H9 (cell line): ENCODE measurements around the gene DNAI2. TPM values are rescaled to one million over a fixed set of nuclear protein-coding genes. Genes with fewer than 3 reads are reported as not detected.

Experiments
- DNase-seq: peaks from one replicate; pipeline ENCODE4 v3.0.0-alpha.2; 2017
- H2AFZ ChIP-seq: one replicate; pipeline ENCODE4 v1.6.1; 2013; ENCODE audit warnings: mild to moderate bottlenecking, low read length, control low read depth, moderate library complexity
- H2AK5ac ChIP-seq: 2 replicates; pipeline ENCODE4 v1.6.1; 2013; ENCODE audit warnings: low read length, control low read depth, mixed read lengths; ENCODE audit not compliant: insufficient read length
- H2BK120ac ChIP-seq: one replicate; pipeline ENCODE4 v1.6.1; 2013; ENCODE audit warnings: low read depth, mild to moderate bottlenecking, low read length, control low read depth, inconsistent platforms; ENCODE audit not compliant: poor library complexity, severe bottlenecking
- H2BK12ac ChIP-seq: 2 replicates; pipeline ENCODE4 v1.6.1; 2013; ENCODE audit warnings: low read length, control low read depth, mixed read lengths, low read depth; ENCODE audit not compliant: insufficient read length
- H2BK15ac ChIP-seq: 2 replicates; pipeline ENCODE4 v1.6.1; 2013; ENCODE audit warnings: low read depth, low read length, control low read depth
- H2BK20ac ChIP-seq: one replicate; pipeline ENCODE4 v1.6.1; 2013; ENCODE audit warnings: low read depth, mild to moderate bottlenecking, low read length, control low read depth, inconsistent platforms; ENCODE audit not compliant: poor library complexity, severe bottlenecking
- H2BK5ac ChIP-seq: 2 replicates; pipeline ENCODE4 v1.6.1; 2013; ENCODE audit warnings: low read length, control low read depth, mixed read lengths; ENCODE audit not compliant: insufficient read length
- H3K14ac ChIP-seq: 2 replicates; pipeline ENCODE4 v1.6.1; 2013; ENCODE audit warnings: low read length, control low read depth; ENCODE audit not compliant: insufficient read depth
- H3K18ac ChIP-seq: 2 replicates; pipeline ENCODE4 v1.6.1; 2013; ENCODE audit warnings: low read depth, mild to moderate bottlenecking, mixed read lengths, low read length, control low read depth; ENCODE audit not compliant: insufficient read length
- H3K23ac ChIP-seq: 2 replicates; pipeline ENCODE4 v1.6.1; 2013; ENCODE audit warnings: low read length, control low read depth, mixed read lengths, low read depth; ENCODE audit not compliant: insufficient read length
- H3K23me2 ChIP-seq: 2 replicates; pipeline ENCODE4 v1.6.1; 2013; ENCODE audit warnings: low read depth, mild to moderate bottlenecking, mixed read lengths, low read length, control low read depth; ENCODE audit not compliant: insufficient read length, poor library complexity, severe bottlenecking
- H3K27ac ChIP-seq: 2 replicates; pipeline ENCODE4 v1.5.1; 2013; ENCODE audit warnings: low read length, control low read depth, mixed read lengths, low read depth; ENCODE audit not compliant: insufficient read length
- H3K27me3 ChIP-seq: 2 replicates; pipeline ENCODE4 v1.6.1; 2013; ENCODE audit warnings: low read length, control low read depth, inconsistent platforms; ENCODE audit not compliant: insufficient read depth
- H3K4ac ChIP-seq: 2 replicates; pipeline ENCODE4 v1.6.1; 2013; ENCODE audit warnings: low read depth, mild to moderate bottlenecking, control low read depth, inconsistent platforms, low read length, moderate library complexity
- H3K4me1 ChIP-seq: 2 replicates; pipeline ENCODE4 v1.6.1; 2013; ENCODE audit warnings: low read length, control low read depth, inconsistent platforms; ENCODE audit not compliant: insufficient read depth
- H3K4me2 ChIP-seq: 2 replicates; pipeline ENCODE4 v1.6.1; 2013; ENCODE audit warnings: low read length, control low read depth, mixed read lengths; ENCODE audit not compliant: insufficient read length, insufficient read depth
- H3K56ac ChIP-seq: 2 replicates; pipeline ENCODE4 v1.6.1; 2013; ENCODE audit warnings: low read depth, mild to moderate bottlenecking, mixed read lengths, low read length, control low read depth; ENCODE audit not compliant: insufficient read length
- H3K79me1 ChIP-seq: 2 replicates; pipeline ENCODE4 v1.6.1; 2013; ENCODE audit warnings: low read depth, mild to moderate bottlenecking, moderate library complexity, low read length, control low read depth, inconsistent platforms; ENCODE audit not compliant: insufficient read depth, poor library complexity, severe bottlenecking
- H3K79me2 ChIP-seq: 2 replicates; pipeline ENCODE4 v1.6.1; 2013; ENCODE audit warnings: low read length, control low read depth, inconsistent platforms; ENCODE audit not compliant: insufficient read depth
- H3K9ac ChIP-seq: 2 replicates; pipeline ENCODE4 v1.6.1; 2013; ENCODE audit warnings: low read length, control low read depth, mixed read lengths; ENCODE audit not compliant: insufficient read length; ENCODE audit errors: extremely low read depth
- H3K9me3 ChIP-seq: one replicate; pipeline ENCODE4 v1.6.1; 2013; ENCODE audit warnings: low read depth, low read length, inconsistent platforms; ENCODE audit not compliant: control insufficient read depth
- H3T11ph ChIP-seq: one replicate; pipeline ENCODE4 v1.6.1; 2013; ENCODE audit warnings: mild to moderate bottlenecking, low read length, control low read depth, inconsistent platforms
- H4K20me1 ChIP-seq: one replicate; pipeline ENCODE4 v1.6.1; 2013; ENCODE audit not compliant: control insufficient read depth, insufficient read length, insufficient read depth
- H4K5ac ChIP-seq: 2 replicates; pipeline ENCODE4 v1.6.1; 2013; ENCODE audit warnings: low read depth, mild to moderate bottlenecking, mixed read lengths, low read length, control low read depth; ENCODE audit not compliant: insufficient read length
- H4K8ac ChIP-seq: replicated peaks from 2 replicates; pipeline ENCODE4 v1.6.1; 2013; ENCODE audit warnings: low read length, control low read depth, mixed read lengths, low read depth; ENCODE audit not compliant: insufficient read length
- H4K91ac ChIP-seq: 2 replicates; pipeline ENCODE4 v1.6.1; 2013; ENCODE audit warnings: low read depth, mild to moderate bottlenecking, moderate library complexity, mixed read lengths, low read length, control low read depth; ENCODE audit not compliant: insufficient read length
- H3K27ac Mint-ChIP-seq, 3 experiments: 2 replicates in 2 of 3; 3 replicates in 1 of 3; pipeline ENCODE4 v1.8.0; 2020 to 2021; ENCODE audit warnings: mixed read lengths in 3 of 3, mild to moderate bottlenecking in 1 of 3, moderate library complexity in 1 of 3
- H3K27me3 Mint-ChIP-seq: 2 replicates; pipeline ENCODE4 v1.8.0; 2021; ENCODE audit warnings: low read depth, mild to moderate bottlenecking, moderate library complexity, mixed read lengths
- H3K36me3 Mint-ChIP-seq, 3 experiments: 2 replicates in 2 of 3; 3 replicates in 1 of 3; pipeline ENCODE4 v1.8.0; 2020 to 2021; ENCODE audit warnings: low read depth in 3 of 3, mixed read lengths in 3 of 3; ENCODE audit not compliant: insufficient read depth in 1 of 3
- H3K4me1 Mint-ChIP-seq, 2 experiments: 2 replicates each; pipeline ENCODE4 v1.8.0; 2020; ENCODE audit warnings: mixed read lengths in 2 of 2
- H3K4me3 Mint-ChIP-seq, 2 experiments: 2 replicates in 1 of 2; 3 replicates in 1 of 2; pipeline ENCODE4 v1.8.0; 2020 to 2021; ENCODE audit warnings: mild to moderate bottlenecking in 2 of 2, mixed read lengths in 2 of 2, moderate library complexity in 1 of 2
- H3K9me3 Mint-ChIP-seq, 2 experiments: 2 replicates in 1 of 2; 3 replicates in 1 of 2; pipeline ENCODE4 v1.8.0; 2020; ENCODE audit warnings: mild to moderate bottlenecking in 2 of 2, mixed read lengths in 2 of 2, moderate library complexity in 1 of 2
- WGBS: extraction: QIAGEN DNeasy Blood & Tissue Kit; methylation state at CpG from one replicate; pipeline ENCODE4 v1.1.7; 2013; ENCODE audit warnings: missing lambda C conversion rate, low lambda C conversion rate, mixed read lengths; ENCODE audit not compliant: insufficient read length; ENCODE audit errors: extremely low coverage; 5-methylcytosine and 5-hydroxymethylcytosine counted together
- total RNA-seq: library from RNA; stranded (reverse); gene quantifications from 2 replicates; pipeline ENCODE4 v1.2.1, GENCODE V29; 2021
- TF ChIP-seq, protein P1 (sequence below): fragments of 200-600 bp; sonication (generic); conservative IDR thresholded peaks from 3 replicates; pipeline ENCODE4 v1.8.0; 2021; ENCODE audit warnings: antibody characterized with exemption, mild to moderate bottlenecking

DNAI2 gene
- total RNA-seq, 1 experiment from 2014 or later: not detected

DNA sequence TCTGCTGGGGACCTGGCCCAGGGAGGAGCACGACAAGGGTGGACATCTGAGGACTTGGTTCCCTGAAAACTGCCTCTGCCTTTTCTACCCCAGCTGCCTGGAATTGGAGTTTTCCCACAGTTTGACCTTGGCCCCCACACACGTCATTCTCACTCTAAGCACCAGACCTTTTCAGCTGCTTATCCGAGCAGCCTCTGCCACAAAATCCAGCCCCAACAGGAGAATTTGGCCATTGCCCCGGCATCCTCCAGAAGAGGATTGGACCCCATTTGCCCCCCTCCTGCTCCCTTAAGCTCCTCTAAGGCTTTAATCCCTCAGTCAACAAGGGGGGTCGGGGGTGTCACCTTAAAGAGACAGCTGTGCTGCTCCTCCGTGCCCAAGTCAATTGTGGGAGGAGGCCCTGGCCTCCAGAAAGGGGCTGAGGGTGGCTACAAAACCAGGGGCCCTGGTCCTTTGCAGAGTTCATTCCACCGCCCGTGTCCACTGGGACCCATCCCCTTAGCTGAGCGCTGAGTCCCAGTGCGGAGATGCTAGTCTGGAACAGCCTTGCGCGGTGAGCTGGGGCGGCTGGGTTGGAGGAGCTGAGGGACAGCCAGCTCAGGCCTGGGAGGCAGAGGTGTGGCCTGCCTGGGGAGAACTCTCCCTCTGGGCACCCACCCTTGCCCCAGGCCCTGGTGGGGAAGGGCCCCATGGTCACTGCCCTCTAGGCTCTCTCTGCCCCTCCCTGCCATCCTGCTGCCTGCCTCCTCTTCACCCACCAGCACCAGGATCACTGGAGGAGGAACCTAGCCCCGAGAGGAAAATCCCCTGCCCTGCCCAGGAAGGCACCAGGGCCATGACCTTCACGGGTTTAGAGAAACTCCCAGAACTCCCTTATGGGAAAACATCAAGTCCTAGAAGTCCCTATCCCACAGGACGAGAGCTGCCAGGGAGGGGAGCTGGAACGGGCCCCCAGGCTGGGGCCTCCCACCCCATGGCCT, 41.8 kb upstream of the DNAI2 start:
- H2BK12ac ChIP-seq: no peak overlapping the region
- H3K79me2 ChIP-seq: no peaks in the 10 kb centered on the region
- peaks cover 6 to 36% of the 10 kb centered on the region in 2 experiments for H3K4me1 Mint-ChIP-seq
- H3K4me2 ChIP-seq: no peak overlapping the region
- H3K23ac ChIP-seq: no peak overlapping the region
- peak overlapping the region; percentile 5 for H2AK5ac ChIP-seq
- no peak for DNase-seq
- no peak overlapping the region for H3K4me3 Mint-ChIP-seq
- TF ChIP-seq, protein P1, sequence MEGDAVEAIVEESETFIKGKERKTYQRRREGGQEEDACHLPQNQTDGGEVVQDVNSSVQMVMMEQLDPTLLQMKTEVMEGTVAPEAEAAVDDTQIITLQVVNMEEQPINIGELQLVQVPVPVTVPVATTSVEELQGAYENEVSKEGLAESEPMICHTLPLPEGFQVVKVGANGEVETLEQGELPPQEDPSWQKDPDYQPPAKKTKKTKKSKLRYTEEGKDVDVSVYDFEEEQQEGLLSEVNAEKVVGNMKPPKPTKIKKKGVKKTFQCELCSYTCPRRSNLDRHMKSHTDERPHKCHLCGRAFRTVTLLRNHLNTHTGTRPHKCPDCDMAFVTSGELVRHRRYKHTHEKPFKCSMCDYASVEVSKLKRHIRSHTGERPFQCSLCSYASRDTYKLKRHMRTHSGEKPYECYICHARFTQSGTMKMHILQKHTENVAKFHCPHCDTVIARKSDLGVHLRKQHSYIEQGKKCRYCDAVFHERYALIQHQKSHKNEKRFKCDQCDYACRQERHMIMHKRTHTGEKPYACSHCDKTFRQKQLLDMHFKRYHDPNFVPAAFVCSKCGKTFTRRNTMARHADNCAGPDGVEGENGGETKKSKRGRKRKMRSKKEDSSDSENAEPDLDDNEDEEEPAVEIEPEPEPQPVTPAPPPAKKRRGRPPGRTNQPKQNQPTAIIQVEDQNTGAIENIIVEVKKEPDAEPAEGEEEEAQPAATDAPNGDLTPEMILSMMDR: no peak
- no peaks in the 10 kb centered on the region for H3K36me3 Mint-ChIP-seq
- no peaks in the 10 kb centered on the region for H3K23me2 ChIP-seq
- H4K20me1 ChIP-seq: no peaks in the 10 kb centered on the region
- peak overlapping the region in 1 of 3 experiments; percentile 87; a peak in 2 of 7 replicates for H3K27ac Mint-ChIP-seq
- no peak overlapping the region for H4K91ac ChIP-seq
- H2BK20ac ChIP-seq: no peak overlapping the region
- no peak overlapping the region for H3T11ph ChIP-seq
- H3K9me3 Mint-ChIP-seq: no peaks in the 10 kb centered on the region
- no CpG with 5 or more reads among the region's 17 CpGs for WGBS
- no peak overlapping the region; the same call in 1 of the 2 replicates for H3K4ac ChIP-seq
- H3K4me1 ChIP-seq: no peaks in the 10 kb centered on the region
- no peak overlapping the region for H3K56ac ChIP-seq
- no peak overlapping the region for H2BK5ac ChIP-seq
- no peak overlapping the region for H3K27ac ChIP-seq
- no peak overlapping the region for H3K18ac ChIP-seq
- no peaks in the 10 kb centered on the region for H3K9me3 ChIP-seq
- H3K27me3 ChIP-seq: no peaks in the 10 kb centered on the region
- H2BK15ac ChIP-seq: no peak overlapping the region
- H3K14ac ChIP-seq: peak overlapping the region; percentile 60; the same call in 1 of the 2 replicates
- H2BK120ac ChIP-seq: no peak overlapping the region
- H4K8ac ChIP-seq: no peak overlapping the region
- H2AFZ ChIP-seq: no peak overlapping the region
- H3K27me3 Mint-ChIP-seq: peaks cover 6% of the 10 kb centered on the region
- no peak overlapping the region for H4K5ac ChIP-seq
- H3K9ac ChIP-seq: no peak overlapping the region
- no peaks in the 10 kb centered on the region for H3K79me1 ChIP-seq
